SKM-1 (cell line): ENCODE measurements around the gene WDR17.

ENCODE experiments used
- DNase-seq: peaks from one replicate; lab custom pipeline; 2025; ENCODE audit not compliant: unreplicated experiment; lab: John Stamatoyannopoulos, UW

The WDR17 gene

DNA sequence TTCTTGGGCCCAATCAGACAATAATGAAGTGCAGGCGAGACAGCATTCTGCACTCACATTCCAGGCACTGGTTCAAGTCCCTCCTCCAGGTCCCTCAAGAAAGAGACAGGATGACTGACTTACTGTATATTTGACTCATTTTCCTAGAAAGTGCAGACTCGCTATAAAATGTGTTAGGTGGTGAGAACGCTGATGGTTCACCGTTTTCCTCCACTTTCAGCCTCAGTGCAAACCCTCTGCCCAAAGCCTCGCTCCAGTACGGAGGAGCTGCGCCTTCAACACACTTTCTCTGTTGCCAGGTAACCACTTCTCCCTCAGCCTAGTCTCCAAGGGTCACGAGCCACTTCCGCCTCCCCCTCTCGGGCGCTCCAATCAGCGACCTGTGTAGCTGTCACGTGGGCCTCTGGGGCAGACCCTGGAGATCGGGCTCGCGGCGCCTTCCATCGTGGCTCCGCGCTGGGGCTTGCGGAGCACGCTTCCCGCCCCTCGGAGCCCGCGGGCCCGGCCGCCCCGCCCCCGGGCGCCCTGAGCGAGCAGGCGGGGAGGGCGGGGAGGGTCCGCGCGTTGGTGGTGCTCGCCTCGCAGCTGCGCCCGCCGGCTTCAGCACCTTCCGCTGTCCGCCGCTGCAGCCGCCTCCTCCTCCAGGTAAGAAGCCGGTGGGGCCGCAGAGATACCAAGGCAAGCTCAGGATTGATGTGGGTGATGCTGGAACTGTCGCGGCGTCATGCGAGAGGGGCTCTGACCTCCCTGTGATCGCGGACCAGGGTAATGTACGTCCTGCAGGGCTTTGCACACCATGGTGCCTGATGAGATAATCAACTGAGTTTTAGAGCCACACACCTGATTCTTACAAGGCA is at the start of gene WDR17:
WDR17 (plus strand) TSS at position 407 of the 857 bp plus-strand sequence. CDS start 45,740 bp downstream, outside the sequence.
- DNase-seq, result peak; percentile 94

DNA sequence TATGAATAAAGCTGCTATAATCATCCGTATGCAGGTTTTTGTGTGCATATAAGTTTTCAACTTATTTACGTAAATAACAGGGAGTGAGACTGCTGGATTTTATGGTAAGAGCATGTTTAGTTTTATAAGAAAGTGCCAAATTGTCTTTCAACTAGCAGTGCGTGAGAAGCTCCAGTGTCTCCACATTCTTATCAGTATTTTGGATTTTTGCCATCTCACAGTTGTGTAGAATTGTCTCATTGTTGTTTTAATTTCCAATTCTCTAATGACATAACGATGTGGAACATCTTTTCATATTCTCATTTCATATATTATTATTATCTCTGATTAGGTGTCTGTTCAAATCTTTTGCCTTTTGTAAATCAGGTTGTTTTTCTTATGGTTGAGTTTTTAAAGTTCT is 49.0 kb upstream of the WDR17 start:
- DNase-seq, result no peak

DNA sequence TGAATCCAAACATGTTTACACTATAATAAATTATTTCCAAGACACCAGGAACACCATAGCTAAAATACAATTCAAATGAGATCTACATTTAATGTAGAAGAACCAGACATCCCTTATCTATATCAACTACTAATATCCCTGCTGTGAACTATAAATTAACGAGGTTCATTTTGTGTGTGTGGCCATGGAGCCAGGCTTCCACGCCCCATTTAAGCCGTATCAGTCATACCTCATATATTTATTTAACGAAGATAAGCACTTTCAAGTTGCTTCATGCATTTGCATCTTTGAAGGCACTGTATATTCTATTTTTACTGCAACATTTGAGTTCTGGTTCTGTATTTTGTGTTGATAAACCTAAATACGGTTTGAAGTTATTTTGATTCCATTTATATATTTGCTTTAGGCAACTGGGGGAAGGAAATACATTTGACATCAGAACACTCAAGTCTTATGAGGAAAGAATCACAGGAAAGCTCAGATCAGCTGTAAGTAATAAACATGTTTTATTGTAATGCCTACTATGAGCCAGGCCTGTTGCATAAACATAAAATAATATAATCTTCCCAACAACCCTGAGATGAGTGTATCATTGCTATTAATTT is 45.1 kb upstream of the WDR17 start:
- no peak for DNase-seq

DNA sequence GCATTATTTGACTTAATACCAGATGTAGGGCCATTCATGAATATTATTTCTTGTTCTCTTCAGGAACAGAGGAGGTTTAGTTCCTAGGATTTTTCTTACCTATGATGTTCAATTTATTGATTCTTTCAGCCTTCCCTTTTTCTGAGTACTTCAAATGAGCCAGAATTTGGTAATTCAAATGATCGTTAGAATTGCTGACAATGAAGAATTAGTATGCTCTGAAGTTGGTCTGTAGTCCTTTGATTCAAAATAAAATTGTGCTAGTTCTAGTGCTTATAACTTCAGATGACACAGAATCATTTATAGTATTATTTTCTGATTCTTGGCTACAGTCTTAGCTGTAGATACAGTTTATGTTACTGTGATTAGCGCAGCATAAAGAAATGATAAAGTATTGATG is 35.2 kb upstream of the WDR17 start:
- DNase-seq, result no peak

DNA sequence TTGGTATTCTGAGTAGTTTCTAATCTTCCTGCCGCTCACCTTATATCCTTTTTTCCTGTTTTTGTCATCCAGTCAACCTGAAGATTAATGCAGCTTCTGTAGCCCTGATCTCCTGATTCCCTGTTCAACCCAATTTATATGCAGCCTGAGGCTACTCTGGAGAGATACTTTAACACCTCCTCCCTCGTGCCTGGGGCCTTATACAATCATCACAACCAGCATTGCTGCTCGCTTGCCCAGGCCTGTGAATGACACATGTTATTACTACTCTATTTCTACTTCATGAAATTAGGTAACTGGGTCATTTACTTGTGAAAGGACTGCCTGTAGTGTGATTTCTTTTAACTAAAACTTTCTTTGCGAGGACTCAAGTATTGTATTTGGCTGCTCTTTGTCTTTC is 33.7 kb upstream of the WDR17 start:
- DNase-seq, result no peak

DNA sequence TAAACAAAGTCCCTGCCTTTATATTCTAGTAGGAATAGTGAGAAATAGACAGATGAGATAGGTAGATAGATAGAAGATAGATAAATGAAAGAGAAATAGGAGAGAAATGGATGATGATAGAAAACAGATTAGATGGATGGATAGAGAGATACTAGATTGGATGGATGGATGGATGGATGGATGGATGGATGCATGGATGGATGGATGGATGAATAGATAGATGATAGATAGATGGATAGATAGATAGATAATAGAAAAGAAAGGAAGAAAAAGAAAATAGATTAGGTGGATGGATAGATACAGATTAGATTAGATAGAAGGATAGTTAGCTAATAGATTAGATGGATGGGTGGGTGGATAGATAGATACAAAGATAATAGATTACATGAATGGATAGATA is 33.2 kb upstream of the WDR17 start:
- no peak for DNase-seq

DNA sequence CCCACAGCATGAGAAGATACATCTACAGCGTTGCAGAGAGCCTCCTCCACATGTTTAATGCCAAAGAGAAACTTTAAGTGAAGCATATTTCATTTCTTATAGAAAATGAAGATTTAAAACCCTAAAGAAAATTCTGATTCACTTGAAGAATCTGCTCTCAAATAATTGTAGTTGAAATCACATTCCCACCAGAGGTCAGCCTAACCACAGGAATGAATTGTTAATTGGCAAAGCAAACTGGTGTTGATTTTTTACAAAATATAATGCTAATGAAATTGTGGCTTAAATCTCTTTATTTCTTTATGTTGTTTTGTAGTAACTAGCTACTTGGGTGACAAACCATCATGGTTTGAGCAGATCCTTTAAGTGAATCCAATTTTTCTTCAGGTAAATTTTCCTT is 31.1 kb upstream of the WDR17 start:
- no peak for DNase-seq

DNA sequence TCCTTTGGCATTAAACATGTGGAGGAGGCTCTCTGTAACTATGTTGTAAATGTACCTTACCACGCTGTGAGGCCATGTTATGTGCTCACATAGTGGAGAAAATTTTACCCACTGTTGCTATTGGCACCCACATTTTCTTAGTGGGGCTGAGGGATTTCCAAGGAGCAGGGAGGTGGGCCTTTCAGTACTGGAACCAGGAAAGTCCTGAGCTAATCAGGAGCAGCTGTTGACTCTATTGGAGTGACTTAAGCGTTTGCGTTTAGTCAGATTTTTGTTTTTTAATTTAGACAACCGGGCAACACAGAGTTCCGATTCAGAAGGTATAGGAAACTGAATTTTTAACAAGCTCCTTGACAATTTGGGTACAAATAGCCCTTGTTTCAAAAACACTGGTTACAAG is 30.7 kb upstream of the WDR17 start:
- DNase-seq, result no peak

DNA sequence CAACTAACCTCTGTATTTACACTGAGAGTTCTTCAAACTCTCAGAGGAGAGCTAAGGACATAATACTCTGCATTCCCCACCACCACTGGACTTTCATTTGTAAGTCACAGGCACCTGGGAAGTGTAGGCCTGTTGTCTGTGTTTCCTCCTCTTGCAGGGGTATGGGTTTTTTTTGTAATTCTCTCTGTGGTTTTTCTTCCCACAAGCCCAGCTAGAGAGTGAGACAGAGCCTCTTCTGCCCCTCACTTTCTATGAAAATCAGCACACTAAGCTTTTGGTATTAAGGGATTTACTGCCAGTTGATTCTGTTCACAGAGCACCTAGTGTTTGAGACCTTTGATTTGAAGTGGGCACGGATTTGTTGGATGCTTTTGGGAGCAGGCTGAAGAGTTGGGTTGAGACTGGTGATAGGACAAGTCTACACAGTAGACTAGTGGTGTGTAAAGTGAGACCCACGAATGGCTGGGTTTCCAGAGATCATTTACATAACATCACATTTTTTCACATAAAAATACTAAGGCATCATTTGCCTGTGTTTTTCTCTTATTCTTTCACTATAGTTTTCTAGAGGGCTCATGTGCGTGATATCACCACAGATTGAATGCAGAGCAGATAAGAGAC is 28.9 kb upstream of the WDR17 start:
- DNase-seq, result no peak

DNA sequence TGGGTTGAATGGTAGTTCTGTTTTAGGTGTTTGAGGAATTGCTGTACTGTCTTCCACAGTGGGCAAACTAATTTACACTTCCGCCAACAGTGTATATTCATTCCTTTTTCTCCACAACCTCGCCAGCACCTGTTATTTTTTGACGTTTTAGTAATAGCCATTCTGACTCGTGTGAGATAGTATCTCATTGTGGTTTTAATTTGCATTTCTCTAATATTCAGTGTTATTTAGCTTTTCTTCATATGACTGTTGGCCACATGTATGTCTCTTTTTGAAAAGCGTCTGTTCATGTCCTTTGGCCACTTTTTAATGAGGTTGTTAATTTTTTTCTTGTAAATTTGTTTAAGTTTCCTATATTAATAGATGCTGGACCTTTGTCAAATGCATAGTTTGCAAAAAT is 26.9 kb upstream of the WDR17 start:
- no peak for DNase-seq

DNA sequence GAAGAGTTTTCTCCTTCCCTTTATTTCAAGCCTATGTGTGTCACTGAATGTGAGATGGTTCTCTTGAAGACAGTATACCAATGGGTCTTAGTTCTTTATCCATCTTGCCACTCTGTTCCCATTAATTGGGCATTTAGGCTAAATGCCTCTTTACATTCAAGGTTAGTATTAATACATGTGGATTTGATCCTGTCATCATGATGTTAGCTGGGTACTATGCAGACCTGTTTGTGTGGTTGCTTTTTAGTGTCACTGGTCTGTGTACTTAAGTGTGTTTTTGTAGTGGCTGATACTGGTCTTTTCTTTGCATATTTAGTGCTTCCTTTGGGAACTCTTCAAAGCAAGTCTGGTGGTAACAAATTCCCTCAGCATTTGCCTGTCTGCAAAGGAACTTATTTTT is 23.4 kb upstream of the WDR17 start:
- DNase-seq, result no peak

DNA sequence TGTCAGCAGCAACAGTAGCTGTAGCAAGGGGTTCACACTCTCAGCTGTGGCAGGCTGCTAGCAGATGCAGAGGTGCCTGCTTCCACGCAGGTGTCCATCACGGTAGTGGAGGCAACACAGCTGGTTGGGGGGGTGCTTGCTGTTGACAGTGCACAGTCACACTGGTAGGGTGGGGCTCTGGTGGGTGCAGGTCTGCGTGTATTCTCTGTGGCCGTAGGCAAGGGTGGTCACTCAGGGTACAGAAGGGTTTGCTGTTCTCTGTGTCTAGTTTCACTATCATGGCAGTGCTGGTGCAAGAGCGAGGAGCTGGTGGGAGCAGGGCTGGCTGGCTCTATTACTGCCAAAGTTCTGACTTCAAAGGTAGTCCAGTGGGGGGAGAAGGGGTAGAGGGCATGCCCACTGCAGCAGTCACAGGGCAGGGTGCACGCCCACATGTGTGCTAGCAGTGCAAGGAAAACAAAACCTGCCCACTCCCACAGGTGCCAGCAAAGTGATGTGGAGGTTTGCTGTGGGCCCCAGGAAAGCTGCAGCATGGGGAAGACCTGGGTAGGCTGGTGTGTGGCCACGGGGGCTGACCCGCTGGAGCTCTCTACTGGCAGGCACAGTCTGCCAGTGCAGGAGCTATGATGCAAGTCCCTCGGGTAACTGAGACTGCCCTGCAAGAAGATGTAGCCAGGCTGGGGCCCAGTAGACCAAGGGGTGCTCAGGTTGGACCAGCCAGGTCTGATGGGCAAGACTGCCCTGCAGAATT is 21.6 kb upstream of the WDR17 start:
- DNase-seq, result no peak

DNA sequence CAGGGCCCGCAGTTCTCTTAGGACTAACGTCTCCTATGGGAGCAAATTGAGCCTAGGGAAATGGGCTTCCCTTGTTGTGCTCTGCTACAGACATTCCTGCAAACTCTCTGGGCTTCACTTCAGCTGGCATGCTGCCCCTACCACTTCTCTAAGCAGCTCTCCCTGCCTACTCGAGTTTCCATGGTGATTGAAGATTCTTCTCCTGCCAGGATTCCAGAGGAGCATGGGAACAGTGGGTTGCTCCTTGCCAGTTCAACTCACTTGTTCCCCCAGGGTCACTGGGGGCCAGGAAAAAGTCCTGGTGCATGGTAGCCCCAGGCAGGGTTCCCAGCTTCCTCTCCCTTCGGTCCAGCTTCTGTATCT is 21.1 kb upstream of the WDR17 start:
- DNase-seq, result no peak

DNA sequence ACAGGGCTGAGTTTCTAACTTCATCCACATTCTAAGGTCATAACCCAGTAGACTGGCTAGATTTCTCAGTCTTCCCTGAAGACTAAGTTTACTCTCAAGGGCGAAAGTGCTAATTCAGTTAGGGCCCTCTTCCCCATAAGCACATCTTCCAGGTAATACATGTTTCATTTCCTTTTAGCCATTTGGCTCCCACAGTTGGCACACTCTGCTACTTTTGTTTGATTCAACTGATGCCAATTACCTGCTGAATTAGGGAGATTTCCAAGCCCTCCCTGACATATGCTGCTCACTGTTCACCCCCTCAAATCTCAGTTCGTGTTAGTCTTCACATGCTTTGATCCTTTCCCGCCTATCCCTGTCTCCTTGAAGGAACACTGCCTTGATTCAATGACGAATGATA is 17.0 kb upstream of the WDR17 start:
- DNase-seq, result no peak

DNA sequence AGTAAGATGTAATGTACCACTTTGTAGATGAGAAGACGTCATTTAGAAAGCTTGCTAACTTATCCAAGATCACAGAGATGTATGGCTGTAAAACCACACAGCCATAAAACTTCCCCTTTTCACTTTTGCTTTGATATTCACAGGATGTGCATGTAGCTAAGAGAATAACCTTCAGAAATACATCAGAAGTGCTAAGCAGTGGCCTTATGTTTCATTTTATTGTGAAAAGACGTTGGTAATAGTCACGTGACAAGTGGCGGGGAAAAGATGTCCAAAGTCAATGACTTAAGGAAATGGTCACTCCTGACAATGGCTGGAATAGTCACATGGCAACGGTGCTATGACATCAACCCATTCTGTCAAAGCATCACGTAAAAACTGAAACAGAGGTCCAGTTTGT is 12.9 kb upstream of the WDR17 start:
- DNase-seq, result no peak

DNA sequence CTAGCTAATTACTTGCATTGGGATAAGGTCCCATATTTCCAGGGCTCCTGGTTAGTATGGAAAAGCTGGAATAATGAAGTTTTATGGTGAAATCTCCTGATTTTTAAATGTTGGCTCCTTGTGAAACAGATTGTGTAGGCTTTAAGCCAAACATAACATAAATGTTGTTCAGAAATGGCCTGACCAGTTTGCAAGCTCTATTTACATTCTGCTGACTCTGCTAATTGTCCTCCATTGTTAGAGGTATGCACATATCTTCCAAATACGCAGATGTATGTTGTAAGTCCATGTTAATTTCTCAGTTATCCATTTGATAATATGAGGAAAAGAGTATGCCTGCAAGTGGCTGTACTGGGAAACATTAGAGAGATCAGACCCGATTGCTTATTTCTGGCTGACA is 11.9 kb upstream of the WDR17 start:
- no peak for DNase-seq

DNA sequence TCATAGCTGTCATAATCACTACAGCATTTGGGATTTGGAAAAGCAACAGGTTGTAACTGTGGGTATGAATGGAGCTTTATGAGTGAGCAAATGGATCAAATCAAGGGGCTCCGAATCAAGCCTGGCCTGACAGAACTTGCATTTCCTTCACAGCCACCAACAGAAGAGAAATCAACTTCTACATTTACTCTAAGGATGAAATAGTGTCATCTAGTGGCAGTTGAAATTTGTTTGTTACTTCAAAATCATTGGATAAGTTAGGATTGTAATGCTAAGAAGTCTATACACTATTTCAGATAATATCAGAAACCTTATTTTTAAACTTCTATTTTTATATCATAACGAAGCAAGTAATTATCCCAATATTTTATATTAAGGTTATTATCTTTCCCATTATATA is 10.7 kb upstream of the WDR17 start:
- no peak for DNase-seq

DNA sequence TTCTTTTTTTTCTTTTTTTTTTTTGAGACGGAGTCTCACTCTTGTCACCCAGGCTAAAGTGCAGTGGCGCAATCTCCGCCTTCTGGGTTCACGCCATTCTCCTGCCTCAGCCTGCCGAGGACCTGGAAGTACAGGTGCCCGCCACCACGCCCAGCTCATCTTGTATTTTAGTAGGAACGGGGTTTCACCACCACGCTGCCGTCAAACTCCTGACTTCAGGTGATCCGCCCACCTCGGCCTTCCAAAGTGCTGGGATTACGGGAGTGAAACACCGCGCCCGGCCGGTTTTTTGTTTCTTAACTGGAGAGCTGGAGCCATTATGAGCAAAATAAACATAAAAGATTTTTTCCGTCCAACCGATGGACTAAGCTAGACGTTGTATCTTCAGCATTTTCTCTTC is 1.9 kb upstream of the WDR17 start:
- no peak for DNase-seq

DNA sequence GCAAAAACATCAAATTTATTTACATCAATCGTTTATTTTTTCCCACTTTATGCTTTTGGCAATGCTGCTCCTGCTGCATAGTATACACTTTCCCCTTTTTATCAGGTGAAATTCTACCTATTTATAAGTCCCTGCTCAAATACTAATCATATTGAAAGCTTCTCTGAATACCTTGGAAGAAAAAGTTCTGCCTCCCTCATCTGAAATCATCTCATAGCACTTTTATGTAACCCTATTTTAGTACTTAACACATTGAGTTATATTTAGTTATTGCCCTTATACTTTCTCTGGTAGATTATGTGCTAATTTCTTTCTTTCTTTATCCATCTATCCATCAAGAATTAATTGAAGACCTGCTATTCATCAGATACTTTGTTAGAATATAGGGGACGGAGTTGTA is 1.1 kb upstream of the WDR17 start:
- no peak for DNase-seq

DNA sequence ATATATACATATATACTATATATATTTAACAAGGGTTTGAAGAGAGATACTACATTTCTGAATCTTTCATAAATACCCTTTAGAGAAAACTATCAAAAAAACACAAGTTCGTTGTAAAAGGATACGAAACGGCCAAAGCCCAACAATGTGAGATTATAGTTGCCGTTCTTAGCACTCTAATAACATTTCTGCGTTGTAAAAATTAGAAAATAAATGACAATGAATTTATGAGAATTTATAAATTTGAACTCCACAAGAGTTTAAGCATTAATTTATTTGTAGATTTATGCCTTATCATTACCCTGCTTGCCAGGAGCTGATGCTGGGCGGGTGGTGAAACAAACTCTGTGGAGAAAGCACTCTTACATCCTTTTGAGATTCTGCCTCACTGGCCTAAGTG is 1.1 kb downstream of the WDR17 start:
- DNase-seq, result no peak

DNA sequence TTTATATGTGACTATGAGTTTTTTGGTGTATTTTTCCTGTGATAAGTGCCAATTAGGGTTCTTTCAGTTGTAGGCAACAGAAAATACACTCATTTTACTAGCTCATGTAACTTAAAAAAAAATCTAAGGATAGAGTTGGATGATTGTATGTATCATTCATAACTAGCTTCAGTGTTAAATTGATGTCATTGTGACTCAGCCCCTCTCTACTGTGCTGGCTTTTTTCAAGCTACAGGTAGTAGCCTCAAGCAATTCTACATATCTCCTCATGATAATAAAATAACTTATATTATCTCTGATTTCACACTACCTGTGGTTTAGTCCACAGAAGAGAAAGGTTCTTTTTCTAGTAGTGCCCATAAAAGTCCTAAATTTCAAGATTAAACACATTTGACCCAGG is 11.9 kb downstream of the WDR17 start:
- no peak for DNase-seq

DNA sequence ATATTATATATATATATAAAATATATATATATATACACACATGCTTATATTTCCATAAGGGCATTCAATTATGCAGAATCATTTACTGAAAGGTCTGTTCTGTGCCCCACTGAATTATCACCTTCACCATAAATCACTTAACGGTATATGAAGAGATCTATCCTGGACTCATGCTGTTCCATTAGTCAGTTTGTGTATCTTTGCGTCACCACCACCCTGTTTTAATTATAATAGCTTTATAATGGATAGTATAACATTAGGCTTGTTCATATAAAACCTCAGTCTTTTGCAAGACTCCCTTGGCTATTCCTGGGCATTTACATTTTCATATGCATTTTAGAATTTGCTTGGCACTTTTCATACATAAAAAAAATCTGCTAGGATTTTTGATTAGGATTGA is 19.1 kb downstream of the WDR17 start:
- no peak for DNase-seq
